Measurements from ENCODE around the gene TNFRSF6B.

The TNFRSF6B gene

DNA sequence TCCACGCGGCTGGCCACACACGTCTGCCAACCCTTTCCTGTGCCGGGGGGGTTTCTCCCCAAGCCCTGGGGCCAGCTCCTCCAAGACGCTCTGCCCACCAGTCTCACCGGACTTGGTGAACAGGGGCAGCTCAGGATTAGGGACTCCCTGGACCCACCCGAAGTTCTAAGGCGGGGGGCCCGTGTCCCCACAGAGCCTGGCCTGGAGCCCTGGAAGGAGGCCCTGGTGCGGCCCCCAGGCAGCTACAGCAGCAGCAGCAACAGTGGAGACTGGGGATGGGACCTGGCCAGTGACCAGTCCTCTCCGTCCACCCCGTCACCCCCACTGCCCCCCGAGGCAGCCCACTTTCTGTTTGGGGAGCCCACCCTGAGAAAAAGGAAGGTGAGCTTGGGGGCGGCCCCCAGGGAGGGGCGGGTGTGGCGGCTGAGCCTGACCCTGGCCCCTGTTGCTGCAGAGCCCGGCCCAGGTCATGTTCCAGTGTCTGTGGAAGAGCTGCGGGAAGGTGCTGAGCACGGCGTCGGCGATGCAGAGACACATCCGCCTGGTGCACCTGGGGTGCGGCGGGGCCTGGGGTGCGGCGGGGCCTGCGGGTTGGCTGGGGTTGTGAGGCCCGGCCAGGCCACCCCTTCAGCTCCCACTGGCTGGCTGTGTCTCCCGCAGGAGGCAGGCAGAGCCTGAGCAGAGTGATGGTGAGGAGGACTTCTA, 45.4 kb downstream of the TNFRSF6B start:
- in situ Hi-C loops (cut with MboI; ENCODE audit: low sequenced_read_pairs, unreplicated experiment) = no loop called here
- TF ChIP-seq, protein P1, sequence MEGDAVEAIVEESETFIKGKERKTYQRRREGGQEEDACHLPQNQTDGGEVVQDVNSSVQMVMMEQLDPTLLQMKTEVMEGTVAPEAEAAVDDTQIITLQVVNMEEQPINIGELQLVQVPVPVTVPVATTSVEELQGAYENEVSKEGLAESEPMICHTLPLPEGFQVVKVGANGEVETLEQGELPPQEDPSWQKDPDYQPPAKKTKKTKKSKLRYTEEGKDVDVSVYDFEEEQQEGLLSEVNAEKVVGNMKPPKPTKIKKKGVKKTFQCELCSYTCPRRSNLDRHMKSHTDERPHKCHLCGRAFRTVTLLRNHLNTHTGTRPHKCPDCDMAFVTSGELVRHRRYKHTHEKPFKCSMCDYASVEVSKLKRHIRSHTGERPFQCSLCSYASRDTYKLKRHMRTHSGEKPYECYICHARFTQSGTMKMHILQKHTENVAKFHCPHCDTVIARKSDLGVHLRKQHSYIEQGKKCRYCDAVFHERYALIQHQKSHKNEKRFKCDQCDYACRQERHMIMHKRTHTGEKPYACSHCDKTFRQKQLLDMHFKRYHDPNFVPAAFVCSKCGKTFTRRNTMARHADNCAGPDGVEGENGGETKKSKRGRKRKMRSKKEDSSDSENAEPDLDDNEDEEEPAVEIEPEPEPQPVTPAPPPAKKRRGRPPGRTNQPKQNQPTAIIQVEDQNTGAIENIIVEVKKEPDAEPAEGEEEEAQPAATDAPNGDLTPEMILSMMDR (IDR thresholded peaks at IDR 0.05; ENCODE audit: borderline replicate concordance, control extremely low read depth, extremely low read depth, insufficient read depth, missing control alignments) = no peak
- DNase-seq (ENCODE audit: low spot score) = peak; percentile 22

- peak; percentile 23 for DNase-seq (ENCODE audit: low spot score)
- in situ Hi-C loops (cut with MboI; ENCODE audit: low sequenced_read_pairs, unreplicated experiment) = no loop called here
These were observed 46.1 kb downstream of the TNFRSF6B start for GRCh38 chr20:63742381-63743024.

GRCh38 chr20:63743210-63743970, 46.9 kb downstream of the TNFRSF6B start:
- TF ChIP-seq, protein P1 (IDR thresholded peaks at IDR 0.05; ENCODE audit: borderline replicate concordance, control extremely low read depth, extremely low read depth, insufficient read depth, missing control alignments) = no peak
- no peak for DNase-seq (ENCODE audit: low spot score)
- in situ Hi-C loops (cut with MboI; ENCODE audit: low sequenced_read_pairs, unreplicated experiment) = no loop called here

More at GRCh38 chr20:63742381-63743024, 46.1 kb downstream of the TNFRSF6B start:
- TF ChIP-seq, protein P1 (IDR thresholded peaks at IDR 0.05; ENCODE audit: borderline replicate concordance, control extremely low read depth, extremely low read depth, insufficient read depth, missing control alignments) = no peak

GRCh38 chr20:63744158-63744557, 47.7 kb downstream of the TNFRSF6B start:
- in situ Hi-C loops (cut with MboI; ENCODE audit: low sequenced_read_pairs, unreplicated experiment) = no loop called here
- TF ChIP-seq, protein P1 (IDR thresholded peaks at IDR 0.05; ENCODE audit: borderline replicate concordance, control extremely low read depth, extremely low read depth, insufficient read depth, missing control alignments) = no peak
- DNase-seq (ENCODE audit: low spot score) = no peak

- in situ Hi-C loops (cut with MboI; ENCODE audit: low sequenced_read_pairs, unreplicated experiment) = no loop called here
- TF ChIP-seq, protein P1 (IDR thresholded peaks at IDR 0.05; ENCODE audit: borderline replicate concordance, control extremely low read depth, extremely low read depth, insufficient read depth, missing control alignments) = no peak
These were observed 48.3 kb downstream of the TNFRSF6B start for GRCh38 chr20:63744574-63745423.

GRCh38 chr20:63745424-63745805, 49.0 kb downstream of the TNFRSF6B start:
- in situ Hi-C loops (cut with MboI; ENCODE audit: low sequenced_read_pairs, unreplicated experiment) = no loop called here
- TF ChIP-seq, protein P1 (IDR thresholded peaks at IDR 0.05; ENCODE audit: borderline replicate concordance, control extremely low read depth, extremely low read depth, insufficient read depth, missing control alignments) = no peak
- peak; percentile 27 for DNase-seq (ENCODE audit: low spot score)

More at GRCh38 chr20:63744574-63745423, 48.3 kb downstream of the TNFRSF6B start:
- peak; percentile 24 for DNase-seq (ENCODE audit: low spot score)

Measured in GM13976 (cell line).